DOHH2 (cell line): ENCODE measurements around the gene RAB20.

Experiments
- CTCF ChIP-seq: fragments of 200-600 bp; sonication (generic); IDR thresholded peaks from one replicate; pipeline ENCODE4 v1.5.1; 2014; ENCODE audit warnings: antibody characterized with exemption, mild to moderate bottlenecking, low read depth, low read length; ENCODE audit not compliant: poor library complexity, severe bottlenecking
- EZH2phosphoT487 ChIP-seq: fragments of 200-600 bp; sonication (generic); IDR thresholded peaks from 2 replicates; pipeline ENCODE4 v1.6.1; 2017; ENCODE audit warnings: borderline replicate concordance, mild to moderate bottlenecking, antibody characterized with exemption, low read length, moderate library complexity, mixed read lengths

- TF ChIP-seq CTCF (no peak), EZH2phosphoT487 (no peak)
These were observed 86.8 kb downstream of the RAB20 start for GRCh38 chr13:110474713-110475112.
